Fibroblast of lung (primary cell): ENCODE results near the gene CCDC149.

Experiments
- EZH2 ChIP-seq: IDR thresholded peaks from 2 replicates; pipeline ENCODE4 v1.5.1; 2012; ENCODE audit warnings: low read length, control low read depth, mild to moderate bottlenecking; ENCODE audit errors: missing control alignments
- TF ChIP-seq, protein P1 (sequence below), 2 donors: IDR thresholded peaks in 1 of 2; conservative IDR thresholded peaks in 1 of 2; 1 replicate in 1 of 2; 2 replicates in 1 of 2; pipeline ENCODE4 v1.5.1; 2011 to 2012; ENCODE audit warnings: low read length in 2 of 2, control low read depth in 1 of 2, inconsistent platforms in 1 of 2, low read depth in 1 of 2, mild to moderate bottlenecking in 1 of 2

DNA sequence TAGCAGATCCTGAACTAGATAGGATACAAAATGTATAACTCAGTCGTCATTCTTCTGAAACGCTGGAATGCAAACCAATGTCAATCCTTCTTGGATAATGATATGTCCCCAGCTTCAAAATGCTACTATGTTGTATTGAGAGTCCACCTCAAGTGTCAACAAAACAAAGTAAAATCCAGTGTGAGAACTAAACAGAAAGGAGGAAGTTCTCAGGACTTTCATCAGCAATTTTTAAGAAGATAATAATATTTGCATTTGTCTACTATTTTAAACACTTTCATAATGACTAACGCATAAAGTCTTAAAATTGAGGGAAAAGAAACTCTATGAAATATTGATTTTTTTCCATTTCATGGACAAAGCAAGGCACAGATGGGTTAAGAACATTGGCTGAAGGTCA, 81.2 kb downstream of the CCDC149 start:
- TF ChIP-seq, protein P1, sequence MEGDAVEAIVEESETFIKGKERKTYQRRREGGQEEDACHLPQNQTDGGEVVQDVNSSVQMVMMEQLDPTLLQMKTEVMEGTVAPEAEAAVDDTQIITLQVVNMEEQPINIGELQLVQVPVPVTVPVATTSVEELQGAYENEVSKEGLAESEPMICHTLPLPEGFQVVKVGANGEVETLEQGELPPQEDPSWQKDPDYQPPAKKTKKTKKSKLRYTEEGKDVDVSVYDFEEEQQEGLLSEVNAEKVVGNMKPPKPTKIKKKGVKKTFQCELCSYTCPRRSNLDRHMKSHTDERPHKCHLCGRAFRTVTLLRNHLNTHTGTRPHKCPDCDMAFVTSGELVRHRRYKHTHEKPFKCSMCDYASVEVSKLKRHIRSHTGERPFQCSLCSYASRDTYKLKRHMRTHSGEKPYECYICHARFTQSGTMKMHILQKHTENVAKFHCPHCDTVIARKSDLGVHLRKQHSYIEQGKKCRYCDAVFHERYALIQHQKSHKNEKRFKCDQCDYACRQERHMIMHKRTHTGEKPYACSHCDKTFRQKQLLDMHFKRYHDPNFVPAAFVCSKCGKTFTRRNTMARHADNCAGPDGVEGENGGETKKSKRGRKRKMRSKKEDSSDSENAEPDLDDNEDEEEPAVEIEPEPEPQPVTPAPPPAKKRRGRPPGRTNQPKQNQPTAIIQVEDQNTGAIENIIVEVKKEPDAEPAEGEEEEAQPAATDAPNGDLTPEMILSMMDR (conservative IDR thresholded peaks at IDR 0.05 in 1 of 2, IDR thresholded peaks at IDR 0.05 in 1 of 2; ENCODE audit: low read depth in 1 of 2, low read length in 2 of 2), result no peak
- TF ChIP-seq EZH2, result no peak
